GM13977 (cell line): ENCODE results near the gene TRIM65.

Experiments used
- DNase-seq: peaks from one replicate; pipeline ENCODE4 v3.0.0; 2012; ENCODE audit warnings: low spot score
- in situ Hi-C: fragments of 300-500 bp; cut with MboI; formaldehyde crosslinking; loops from one replicate; pipeline ENCODE4 v1.12.0; 2022; ENCODE audit warnings: low sequenced_read_pairs, low pct_unique_long_range_greater_than_20kb, mixed read lengths, inconsistent platforms; ENCODE audit not compliant: unreplicated experiment
- TF ChIP-seq, protein P1 (sequence below): IDR thresholded peaks from 2 replicates; pipeline ENCODE4 v1.5.1; 2012; ENCODE audit warnings: mild to moderate bottlenecking, control low read depth; ENCODE audit not compliant: insufficient read depth; ENCODE audit errors: extremely low read depth, missing control alignments

Gene TRIM65

DNA sequence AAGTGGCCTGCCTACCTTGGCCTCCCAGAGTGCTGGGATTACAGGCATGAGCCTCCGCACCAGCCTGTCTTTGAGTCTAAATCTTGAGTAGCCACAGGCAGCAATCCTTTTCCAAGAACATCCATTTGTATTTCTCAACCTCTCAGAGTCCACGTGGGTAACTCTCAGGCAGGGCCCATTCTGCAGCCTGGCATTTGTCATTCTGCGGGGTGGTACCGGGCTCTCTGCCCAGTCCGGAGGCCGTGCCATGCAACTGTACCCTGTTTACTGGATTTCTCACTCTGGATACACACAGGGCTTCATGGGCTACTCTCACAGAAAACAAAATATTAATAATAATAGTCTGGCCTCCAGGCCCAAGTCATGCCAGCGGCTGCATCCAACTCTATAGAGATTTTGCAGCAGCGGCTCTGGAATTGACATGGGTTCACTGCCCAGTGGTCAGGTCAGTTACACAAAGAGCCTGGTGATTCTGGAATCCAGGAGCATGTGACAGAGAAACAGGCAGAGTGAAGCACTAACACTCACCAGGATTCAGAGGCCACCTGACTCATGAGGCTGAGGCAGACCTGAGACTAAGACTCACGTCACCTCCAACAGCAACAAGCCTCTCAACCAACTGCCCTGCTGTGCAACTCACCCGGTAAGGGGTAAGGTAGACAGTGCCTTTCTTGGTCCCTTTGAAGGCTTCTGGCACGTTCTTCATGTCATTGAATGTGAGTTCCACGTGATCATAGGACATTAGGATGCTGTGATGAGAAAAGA lies 45.6 kb downstream of the TRIM65 start:
- DNase-seq = no peak
- in situ Hi-C loops = no loop called here
- TF ChIP-seq, protein P1, sequence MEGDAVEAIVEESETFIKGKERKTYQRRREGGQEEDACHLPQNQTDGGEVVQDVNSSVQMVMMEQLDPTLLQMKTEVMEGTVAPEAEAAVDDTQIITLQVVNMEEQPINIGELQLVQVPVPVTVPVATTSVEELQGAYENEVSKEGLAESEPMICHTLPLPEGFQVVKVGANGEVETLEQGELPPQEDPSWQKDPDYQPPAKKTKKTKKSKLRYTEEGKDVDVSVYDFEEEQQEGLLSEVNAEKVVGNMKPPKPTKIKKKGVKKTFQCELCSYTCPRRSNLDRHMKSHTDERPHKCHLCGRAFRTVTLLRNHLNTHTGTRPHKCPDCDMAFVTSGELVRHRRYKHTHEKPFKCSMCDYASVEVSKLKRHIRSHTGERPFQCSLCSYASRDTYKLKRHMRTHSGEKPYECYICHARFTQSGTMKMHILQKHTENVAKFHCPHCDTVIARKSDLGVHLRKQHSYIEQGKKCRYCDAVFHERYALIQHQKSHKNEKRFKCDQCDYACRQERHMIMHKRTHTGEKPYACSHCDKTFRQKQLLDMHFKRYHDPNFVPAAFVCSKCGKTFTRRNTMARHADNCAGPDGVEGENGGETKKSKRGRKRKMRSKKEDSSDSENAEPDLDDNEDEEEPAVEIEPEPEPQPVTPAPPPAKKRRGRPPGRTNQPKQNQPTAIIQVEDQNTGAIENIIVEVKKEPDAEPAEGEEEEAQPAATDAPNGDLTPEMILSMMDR = no peak

DNA sequence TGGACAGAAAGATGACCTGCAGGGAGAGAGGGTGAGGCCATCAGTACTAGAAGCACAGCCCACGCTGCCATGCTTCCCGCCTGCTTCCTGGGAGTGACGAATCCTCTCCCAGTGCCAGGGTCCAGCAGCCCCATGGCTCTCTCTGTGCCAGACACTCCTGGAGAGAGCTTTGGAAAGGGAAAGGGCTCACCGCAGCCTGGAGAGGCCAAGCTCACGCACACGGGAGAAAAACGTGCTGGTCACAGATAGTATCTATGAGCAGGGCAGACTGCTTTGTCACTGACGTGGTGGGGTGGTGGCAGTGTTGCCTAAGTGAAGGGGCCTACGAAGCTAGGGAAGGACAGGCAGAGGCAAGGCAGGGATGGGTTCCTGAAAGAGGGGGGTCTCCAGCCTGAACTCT lies 47.0 kb downstream of the TRIM65 start:
- in situ Hi-C loops = no loop called here
- TF ChIP-seq, protein P1 = no peak
- no peak for DNase-seq

DNA sequence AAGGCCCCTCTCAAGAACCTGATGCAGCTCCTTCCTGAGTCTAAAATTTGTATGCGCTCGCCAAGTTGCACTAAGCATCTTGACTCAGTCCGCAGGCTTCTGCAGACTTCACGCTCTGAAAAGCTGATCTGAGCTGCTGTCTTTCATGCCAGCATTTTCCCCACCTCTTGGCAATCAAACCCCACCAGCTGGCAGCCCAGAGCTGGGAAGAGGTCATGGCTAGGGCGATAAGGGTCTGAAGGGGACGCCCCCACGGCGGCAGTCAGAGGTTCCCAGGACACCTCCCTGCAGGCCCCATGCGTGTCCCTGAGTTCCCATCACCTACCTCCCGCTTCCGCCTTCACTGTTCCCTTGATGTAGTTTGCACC lies 47.5 kb downstream of the TRIM65 start:
- TF ChIP-seq, protein P1 = no peak
- DNase-seq = no peak
- in situ Hi-C loops = no loop called here

DNA sequence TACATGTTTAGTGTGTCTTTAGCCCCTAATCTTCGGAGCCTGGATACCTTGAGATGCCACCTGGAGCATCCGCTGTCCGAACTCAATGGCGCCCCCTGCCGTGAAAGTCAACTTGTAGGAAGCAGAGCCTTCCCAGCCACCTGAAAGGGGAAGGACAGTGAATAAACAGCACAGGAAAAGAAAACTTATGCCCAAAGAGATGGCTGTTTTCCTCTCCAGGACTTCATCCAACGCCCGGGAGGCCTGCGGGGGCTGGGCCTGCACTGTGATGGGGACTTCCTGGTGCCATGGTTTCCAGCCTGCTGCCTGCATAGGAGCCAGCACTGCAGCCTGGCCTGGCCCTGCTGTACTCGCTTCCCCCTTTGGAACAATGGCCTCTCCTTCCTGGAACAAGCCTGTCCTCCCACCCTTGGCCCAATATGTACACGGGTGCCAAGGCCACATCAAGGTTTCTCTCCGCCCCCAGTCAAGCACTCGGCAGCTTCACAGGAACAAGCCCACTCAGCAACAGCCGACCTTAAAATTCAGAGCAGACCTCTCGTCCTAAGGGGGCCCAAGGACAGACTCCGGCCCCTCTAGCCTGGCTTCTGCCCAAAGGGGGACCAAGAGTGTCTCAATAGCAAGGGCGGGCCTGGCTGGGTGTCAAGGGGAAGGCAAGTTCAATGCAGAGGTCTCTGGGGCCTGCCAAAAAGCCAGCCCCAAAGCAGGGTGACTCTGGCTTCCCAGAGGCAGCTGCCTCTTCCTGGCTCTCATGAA lies 48.0 kb downstream of the TRIM65 start:
- in situ Hi-C loops = no loop called here
- TF ChIP-seq, protein P1 = peak; percentile 77
- DNase-seq = peak; percentile 51

DNA sequence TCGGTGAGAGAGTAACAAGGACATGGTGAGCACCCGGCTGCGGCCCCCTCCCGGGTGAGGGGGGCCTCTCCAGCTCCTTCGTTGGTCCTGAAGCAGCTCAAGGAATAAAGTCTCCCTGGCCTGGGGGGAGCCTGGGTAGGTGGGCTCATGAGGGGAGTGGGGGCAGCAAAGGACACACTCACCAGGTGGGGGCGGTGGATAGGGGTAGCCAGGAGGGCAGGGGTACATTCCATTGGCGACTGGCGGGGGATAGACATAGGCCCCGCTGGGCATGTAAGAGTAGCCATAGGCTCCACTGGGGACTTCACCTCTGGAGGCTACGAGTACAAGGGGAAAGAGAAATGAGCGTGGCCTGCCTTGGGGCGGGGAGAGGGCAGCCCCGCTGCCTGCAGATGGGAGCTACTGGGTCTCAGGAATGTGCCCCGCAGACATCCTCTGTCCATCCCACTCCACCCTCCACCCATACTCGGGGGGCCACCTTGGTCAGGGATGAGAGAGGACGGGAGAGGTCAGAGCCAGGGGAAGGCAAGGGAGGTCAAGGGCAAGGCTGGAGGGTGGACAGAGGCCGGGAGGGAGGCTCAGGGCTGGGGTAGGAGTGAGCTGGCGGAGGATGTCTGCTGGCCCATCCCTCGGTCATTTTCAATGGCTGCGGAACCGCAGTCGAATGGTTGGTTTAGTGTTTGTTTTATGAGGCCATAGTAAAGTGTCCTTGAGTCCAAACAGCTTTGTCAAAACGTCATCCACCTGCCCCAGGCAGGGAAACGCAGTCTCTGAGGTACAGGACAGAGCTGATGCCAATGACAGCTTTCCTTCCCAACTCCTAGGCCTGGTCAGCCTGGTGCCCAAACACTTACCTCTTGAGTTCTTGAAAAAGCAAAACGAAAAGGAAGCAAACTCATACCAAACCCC lies 48.9 kb downstream of the TRIM65 start:
- in situ Hi-C loops = no loop called here
- TF ChIP-seq, protein P1 = no peak
- DNase-seq = no peak
